ENCODE data around the gene LRAT. TPM values are rescaled to one million over a fixed set of nuclear protein-coding genes. Genes with fewer than 3 reads are reported as not detected.

LRAT gene
- not detected in 2 replicates for total RNA-seq
- long read RNA-seq = 0 reads

- H3K36me3 Mint-ChIP-seq (ENCODE audit: unreplicated experiment) = no peaks in the 10 kb centered on the region
- peak within 1 kb of the TSS; percentile 69 for H3K4me3 Mint-ChIP-seq (ENCODE audit: unreplicated experiment)
- no peak for DNase-seq (ENCODE audit: extremely low spot score, unreplicated experiment)
- no peak within 1 kb of the TSS for H3K27ac Mint-ChIP-seq (ENCODE audit: unreplicated experiment)
- H3K27me3 Mint-ChIP-seq (ENCODE audit: unreplicated experiment) = peaks cover 90% of the 10 kb centered on the region
- no peak for TF ChIP-seq CTCF (IDR thresholded peaks at IDR 0.05)
- peaks cover 28% of the 10 kb centered on the region for H3K4me1 Mint-ChIP-seq (ENCODE audit: unreplicated experiment)
- no peaks in the 10 kb centered on the region for H3K9me3 Mint-ChIP-seq (ENCODE audit: unreplicated experiment)
Measured at GRCh38 chr4:154743683-154744340, at the start of gene LRAT. TSS of gene LRAT (plus strand) at chr4:154744000. CDS start at chr4:154744327, 327 bp downstream.

DNA sequence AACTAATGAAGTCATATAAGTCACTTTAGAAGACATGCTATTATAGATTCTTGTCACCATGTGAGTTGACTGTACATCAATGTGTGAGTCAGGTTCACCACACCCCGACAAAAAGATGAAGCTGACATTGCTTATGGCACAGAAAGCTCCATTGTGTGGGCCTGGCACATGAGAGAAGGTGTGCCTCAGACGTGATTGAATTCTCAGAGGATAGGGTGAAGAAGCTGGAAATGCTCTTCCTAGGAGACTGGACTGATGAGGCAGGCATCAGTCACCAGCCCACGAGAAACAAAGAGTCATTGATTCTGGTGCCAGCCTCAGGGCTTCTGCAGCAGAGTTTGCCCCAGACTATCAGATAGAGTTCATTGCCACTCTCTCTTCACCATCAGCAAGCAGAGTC is 35.9 kb upstream of the LRAT start:
- no peak for DNase-seq (ENCODE audit: extremely low spot score, unreplicated experiment)
- no peaks in the 10 kb centered on the region for H3K4me1 Mint-ChIP-seq (ENCODE audit: unreplicated experiment)
- no peaks in the 10 kb centered on the region for H3K36me3 Mint-ChIP-seq (ENCODE audit: unreplicated experiment)
- H3K4me3 Mint-ChIP-seq (ENCODE audit: unreplicated experiment) = no peak overlapping the region
- H3K9me3 Mint-ChIP-seq (ENCODE audit: unreplicated experiment) = no peaks in the 10 kb centered on the region
- H3K27ac Mint-ChIP-seq (ENCODE audit: unreplicated experiment) = no peak overlapping the region
- no peaks in the 10 kb centered on the region for H3K27me3 Mint-ChIP-seq (ENCODE audit: unreplicated experiment)
- TF ChIP-seq CTCF (IDR thresholded peaks at IDR 0.05) = no peak

- Mint-ChIP-seq H3K4me1 (ENCODE audit: unreplicated experiment) (no peaks in the 10 kb centered on the region), H3K27me3 (ENCODE audit: unreplicated experiment) (no peaks in the 10 kb centered on the region), H3K9me3 (ENCODE audit: unreplicated experiment) (no peaks in the 10 kb centered on the region), H3K4me3 (ENCODE audit: unreplicated experiment) (no peak overlapping the region), H3K27ac (ENCODE audit: unreplicated experiment) (no peak overlapping the region), H3K36me3 (ENCODE audit: unreplicated experiment) (no peaks in the 10 kb centered on the region)
- no peak for DNase-seq (ENCODE audit: extremely low spot score, unreplicated experiment)
- TF ChIP-seq CTCF (IDR thresholded peaks at IDR 0.05) = no peak
Measured at GRCh38 chr4:154709550-154709949, 34.2 kb upstream of the LRAT start.

GRCh38 chr4:154711522-154711921 is 32.3 kb upstream of the LRAT start:
- Mint-ChIP-seq H3K4me3 (ENCODE audit: unreplicated experiment) (no peak overlapping the region), H3K9me3 (ENCODE audit: unreplicated experiment) (no peaks in the 10 kb centered on the region), H3K27me3 (ENCODE audit: unreplicated experiment) (no peaks in the 10 kb centered on the region), H3K27ac (ENCODE audit: unreplicated experiment) (no peak overlapping the region), H3K4me1 (ENCODE audit: unreplicated experiment) (no peaks in the 10 kb centered on the region), H3K36me3 (ENCODE audit: unreplicated experiment) (no peaks in the 10 kb centered on the region)
- no peak for DNase-seq (ENCODE audit: extremely low spot score, unreplicated experiment)
- TF ChIP-seq CTCF (IDR thresholded peaks at IDR 0.05) = no peak

GRCh38 chr4:154714339-154715040 is 29.3 kb upstream of the LRAT start:
- no peaks in the 10 kb centered on the region for H3K36me3 Mint-ChIP-seq (ENCODE audit: unreplicated experiment)
- H3K4me1 Mint-ChIP-seq (ENCODE audit: unreplicated experiment) = no peaks in the 10 kb centered on the region
- DNase-seq (ENCODE audit: extremely low spot score, unreplicated experiment) = no peak
- H3K27me3 Mint-ChIP-seq (ENCODE audit: unreplicated experiment) = peaks cover 4% of the 10 kb centered on the region
- no peaks in the 10 kb centered on the region for H3K9me3 Mint-ChIP-seq (ENCODE audit: unreplicated experiment)
- TF ChIP-seq CTCF (IDR thresholded peaks at IDR 0.05) = no peak
- no peak overlapping the region for H3K27ac Mint-ChIP-seq (ENCODE audit: unreplicated experiment)
- H3K4me3 Mint-ChIP-seq (ENCODE audit: unreplicated experiment) = no peak overlapping the region
